ENCODE measurements around the gene CPEB4.
A peak's percentile ranks its signal among the peaks of the same experiment; 100 is the strongest.

The CPEB4 gene

DNA sequence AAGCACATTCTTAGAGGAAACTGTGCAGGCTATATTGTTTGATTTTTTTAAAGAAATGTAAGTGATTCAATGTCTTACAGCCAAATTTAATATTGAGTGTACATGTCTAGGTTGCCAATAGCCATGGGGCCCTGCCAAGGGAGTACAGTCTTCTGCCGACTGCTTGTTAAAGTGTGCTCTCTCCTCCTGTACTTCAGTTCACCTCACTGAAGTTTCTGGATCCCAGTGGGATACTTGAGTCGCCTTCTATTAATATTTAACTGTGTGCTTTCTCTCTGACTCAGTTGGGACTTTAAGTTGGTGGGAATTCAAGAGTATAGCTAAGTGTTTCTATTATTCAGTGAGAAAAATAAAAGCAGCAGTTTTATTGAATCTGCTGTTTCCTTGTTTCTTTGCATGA lies 56.4 kb downstream of the CPEB4 start:
- DNase-seq (ENCODE audit: low spot score) = no peak

GRCh38 chr5:173945160-173945559 lies 57.0 kb downstream of the CPEB4 start:
- DNase-seq (ENCODE audit: low spot score) = no peak

- DNase-seq (ENCODE audit: low spot score) = no peak
Observed at GRCh38 chr5:173946323-173946722, 58.2 kb downstream of the CPEB4 start.

DNA sequence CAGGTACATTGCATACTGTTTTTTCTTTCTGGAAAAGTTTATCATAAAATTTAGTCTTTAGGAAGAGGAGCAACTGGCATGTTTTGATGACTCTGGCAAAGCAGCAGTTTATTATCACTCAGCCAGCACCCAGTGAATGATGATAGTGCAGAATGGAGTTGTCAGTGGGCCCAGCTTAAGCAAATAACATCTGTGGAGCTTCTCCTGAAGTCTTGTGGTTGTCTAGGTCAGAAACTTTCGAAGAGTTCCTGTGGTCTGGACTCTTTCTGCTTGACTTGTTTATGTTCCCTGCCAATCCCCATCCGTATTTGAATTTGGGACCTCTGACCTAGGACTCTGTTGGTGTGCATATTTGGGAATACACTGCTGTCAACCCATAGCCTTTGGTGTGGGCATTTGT lies 62.7 kb downstream of the CPEB4 start:
- DNase-seq (ENCODE audit: low spot score) = no peak

DNA sequence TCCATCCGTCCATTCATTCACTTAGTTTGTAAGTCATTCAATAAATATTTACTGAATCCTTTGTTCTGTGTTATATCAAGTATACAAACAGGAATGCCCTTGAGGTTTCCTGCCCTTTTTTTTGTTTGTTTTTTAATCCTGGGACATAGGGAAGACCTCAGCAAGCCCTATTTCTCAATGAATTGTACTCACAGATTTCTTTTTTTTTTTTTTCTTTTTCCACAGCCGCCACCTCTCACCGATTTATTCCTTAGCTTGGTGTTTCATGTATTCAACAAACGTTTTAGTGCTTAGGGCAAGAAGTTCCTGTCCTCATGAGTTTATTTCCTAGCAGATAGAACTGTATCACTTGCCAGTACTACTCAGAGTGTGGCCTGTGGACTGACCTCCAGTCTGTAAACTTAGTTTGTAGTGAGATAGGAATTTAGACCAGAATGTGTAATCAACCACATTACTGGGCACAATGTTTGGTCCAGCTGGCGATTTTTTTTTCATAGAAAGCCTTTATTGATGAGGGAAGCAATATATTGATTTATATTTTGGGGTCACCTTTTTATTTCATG lies 65.5 kb downstream of the CPEB4 start:
- DNase-seq (ENCODE audit: low spot score) = no peak

- peak; percentile 55 for DNase-seq (ENCODE audit: low spot score)
Observed at GRCh38 chr5:173954671-173955521, 66.7 kb downstream of the CPEB4 start.

- DNase-seq (ENCODE audit: low spot score) = no peak
Observed at GRCh38 chr5:173960986-173961385, 72.8 kb downstream of the CPEB4 start.

DNA sequence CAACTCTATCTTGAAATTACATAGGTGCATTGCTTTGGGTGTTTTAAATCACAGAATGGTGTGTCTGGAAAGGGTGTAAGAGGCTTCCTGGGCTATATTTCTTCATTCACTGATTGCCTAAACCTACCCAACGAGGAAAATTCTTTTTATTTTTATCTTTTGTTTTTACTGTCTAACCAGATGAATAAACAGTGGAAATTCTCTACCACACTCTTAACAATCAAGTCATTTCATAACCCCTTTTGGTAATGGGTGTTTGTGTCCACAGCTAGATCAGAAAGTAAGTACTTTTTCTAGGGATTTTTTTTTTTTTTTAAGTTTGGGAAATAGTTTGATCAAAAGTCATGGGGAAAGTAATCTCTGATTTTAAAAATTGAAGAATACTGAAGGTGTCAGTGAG lies 73.3 kb downstream of the CPEB4 start:
- no peak for DNase-seq (ENCODE audit: low spot score)

GRCh38 chr5:173962436-173962972 lies 74.4 kb downstream of the CPEB4 start:
- no peak for DNase-seq (ENCODE audit: low spot score)

DNA sequence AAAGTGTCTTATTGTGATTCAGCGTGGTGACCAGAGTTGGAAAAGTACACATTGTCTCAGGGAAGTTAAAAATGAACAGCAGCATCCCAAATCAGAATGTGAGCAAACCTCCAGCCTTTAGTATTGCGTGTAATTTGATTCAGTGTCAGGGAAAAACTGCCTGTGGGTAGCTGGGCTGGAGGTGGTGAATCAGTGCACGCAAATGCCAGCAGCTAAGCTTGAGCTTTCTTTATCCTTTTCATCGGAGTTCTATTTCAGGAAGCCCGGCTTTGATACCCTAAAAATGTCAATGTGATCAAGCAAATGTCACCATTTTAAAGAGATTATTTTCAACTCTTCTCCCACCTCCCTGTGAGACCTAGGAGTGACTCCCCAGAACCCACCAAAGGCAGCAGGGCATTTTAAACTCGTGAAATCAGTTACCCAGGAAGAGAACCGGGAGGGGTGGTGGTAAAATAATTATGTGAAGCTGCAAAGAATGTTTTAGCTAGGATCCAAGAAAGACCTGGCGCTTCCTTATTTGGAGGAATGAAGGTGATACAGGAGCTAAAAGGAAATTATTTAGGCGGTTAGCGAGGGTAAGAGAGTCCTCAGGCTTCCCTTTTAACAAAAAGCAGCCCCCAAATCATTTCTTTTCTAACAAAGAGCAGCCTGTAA lies 75.2 kb downstream of the CPEB4 start:
- DNase-seq (ENCODE audit: low spot score) = peak; percentile 33

DNA sequence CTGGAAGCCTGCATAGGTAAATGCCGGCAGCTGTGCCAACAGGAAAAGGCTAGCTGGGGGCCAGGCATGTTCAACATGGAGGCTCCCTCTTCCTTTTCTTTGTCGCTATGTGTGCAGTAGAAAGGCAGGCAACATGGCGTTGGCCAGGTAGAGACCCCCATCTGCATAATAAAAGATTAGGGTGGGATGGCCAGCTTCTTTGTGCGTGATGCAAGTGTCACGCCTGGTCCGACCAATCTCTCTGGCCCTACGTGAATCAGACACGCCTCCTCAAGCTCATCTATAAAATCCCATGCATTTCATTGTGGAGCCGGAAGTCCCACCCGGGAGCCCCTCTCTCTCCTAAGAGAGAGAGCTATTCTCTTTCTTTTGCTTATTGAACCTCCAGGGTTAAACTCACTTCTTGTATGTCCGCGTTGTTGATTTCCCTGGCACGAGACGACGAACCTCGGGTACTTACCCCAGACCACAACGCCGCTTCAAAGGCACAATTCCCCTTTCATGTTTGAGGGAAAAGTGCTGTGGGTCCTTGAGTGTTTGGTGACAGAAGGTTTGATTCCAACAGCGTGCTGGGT lies 75.8 kb downstream of the CPEB4 start:
- DNase-seq (ENCODE audit: low spot score) = peak; percentile 59

GRCh38 chr5:173964506-173964905 lies 76.4 kb downstream of the CPEB4 start:
- DNase-seq (ENCODE audit: low spot score) = no peak

DNA sequence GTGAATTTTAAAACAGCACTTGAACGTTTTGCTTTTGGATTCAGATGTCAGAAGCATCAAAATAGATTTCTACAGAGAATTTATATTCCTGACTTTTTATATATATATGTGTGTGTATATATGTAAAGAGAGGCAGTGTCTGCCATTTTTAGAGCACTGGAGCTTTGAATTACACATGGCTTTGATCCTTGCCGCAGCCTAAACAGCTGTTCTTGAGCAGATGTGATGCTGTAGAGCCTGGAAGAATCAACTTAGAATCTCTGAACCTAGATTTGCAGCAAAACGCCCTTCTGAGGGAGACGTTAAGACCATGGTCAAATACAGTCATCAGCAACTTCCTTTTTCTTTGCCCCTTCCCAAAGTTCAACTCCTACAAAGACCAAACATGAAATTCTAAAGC lies 79.1 kb downstream of the CPEB4 start:
- no peak for DNase-seq (ENCODE audit: low spot score)

GRCh38 chr5:173968154-173968797 lies 80.1 kb downstream of the CPEB4 start:
- DNase-seq (ENCODE audit: low spot score) = no peak

GRCh38 chr5:173969167-173970049 lies 81.3 kb downstream of the CPEB4 start:
- DNase-seq (ENCODE audit: low spot score) = no peak

DNA sequence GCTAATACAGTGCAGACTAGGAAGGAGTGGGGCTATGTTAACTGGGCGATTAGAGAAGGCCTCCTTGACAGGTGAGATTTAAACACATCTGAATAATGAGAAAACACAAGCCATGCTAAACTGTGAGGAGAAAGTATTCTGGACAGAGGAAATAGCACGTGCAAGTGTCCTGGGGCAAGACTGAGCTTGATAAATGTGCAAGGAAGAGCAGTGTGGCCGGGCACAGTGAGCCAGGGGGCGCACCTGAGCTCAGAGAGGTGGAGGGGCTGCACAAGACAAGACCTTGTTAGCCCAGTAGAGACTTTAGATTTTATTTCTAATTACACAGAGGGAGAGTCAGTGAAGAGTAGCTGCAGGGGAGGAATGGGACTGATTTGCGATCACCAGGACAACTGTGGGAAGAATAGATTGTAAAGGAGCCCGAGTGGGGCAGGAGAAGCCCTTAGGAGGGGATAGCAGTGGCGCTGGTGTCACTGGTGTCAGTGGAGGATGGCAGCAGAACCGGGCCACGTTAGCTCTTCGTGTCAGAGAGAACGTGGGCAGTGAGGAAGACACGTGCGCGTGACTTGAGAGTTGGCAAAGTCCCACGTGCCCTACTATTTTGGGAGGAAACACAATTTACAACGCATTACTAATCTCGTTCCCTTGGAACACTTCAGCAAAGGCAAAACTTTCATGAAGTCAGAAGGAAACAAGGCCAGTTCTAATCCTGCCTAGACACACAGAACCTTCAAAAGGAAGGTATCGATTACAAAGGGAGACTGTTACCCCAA lies 82.9 kb downstream of the CPEB4 start:
- DNase-seq (ENCODE audit: low spot score) = no peak

DNA sequence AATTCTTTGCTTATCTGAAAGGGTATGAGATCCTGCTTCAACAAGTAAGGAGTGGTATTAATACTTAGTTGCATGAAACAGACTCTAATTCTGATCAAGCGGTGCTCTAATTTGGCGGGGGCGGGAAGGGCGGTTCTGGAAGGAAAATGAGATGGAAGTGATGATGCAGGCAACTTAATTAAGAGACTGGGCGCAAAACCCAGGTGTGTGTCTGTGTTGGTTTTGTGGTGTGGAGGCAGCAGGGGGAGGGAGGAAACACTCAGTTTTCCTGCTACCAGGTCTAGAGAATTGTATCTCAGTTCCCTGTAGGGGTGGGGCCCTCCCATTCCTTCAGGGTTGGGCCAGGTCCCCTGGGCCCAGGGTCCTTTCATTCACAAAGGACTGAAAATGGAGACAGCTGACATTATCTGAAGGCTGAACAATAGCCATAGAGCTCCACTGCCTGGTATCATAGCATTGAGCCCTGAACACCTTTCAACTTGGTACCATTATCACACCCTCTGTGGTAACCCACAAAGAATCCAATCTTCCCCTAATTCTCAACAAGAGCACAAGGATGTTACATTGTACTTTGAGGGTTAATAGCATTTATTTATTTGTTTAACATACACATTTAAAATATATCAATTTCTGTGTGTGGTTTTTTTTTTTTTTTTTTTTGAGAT lies 83.7 kb downstream of the CPEB4 start:
- DNase-seq (ENCODE audit: low spot score) = no peak

GRCh38 chr5:173972607-173972924 lies 84.4 kb downstream of the CPEB4 start:
- DNase-seq (ENCODE audit: low spot score) = no peak

DNA sequence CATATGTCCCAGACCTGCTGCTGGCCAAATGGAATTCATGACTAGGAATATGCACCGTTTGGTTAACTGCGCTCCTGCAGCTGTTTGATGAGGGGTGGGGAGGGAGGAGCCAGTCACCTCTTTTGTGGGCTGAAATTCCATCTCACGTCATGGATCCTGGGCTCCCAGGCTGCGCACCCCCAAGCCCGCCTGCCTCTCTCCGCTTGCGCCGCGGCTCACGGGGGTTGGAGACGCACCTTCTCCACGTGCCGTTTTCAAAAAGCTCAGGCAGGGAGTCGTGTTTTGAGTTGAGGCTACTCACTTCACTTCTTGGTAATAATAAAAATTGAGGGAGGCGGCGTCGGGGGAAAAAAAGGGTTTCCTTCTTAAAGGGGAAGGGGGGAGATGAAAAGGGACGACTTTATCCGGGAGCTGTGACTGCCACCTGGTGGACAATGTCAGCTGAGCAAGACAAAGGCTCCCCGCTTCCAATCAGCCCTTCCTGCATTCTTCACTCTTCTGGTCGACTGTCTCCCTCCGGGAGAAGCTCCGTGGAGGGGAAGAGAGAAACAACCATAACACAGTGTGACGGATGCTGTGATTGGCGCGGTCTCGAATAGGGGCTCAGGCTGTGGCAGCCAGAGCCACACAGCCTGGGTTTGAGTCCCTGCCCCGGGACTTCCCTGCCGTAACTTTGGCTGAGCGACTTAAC lies 84.9 kb downstream of the CPEB4 start:
- peak; percentile 93 for DNase-seq (ENCODE audit: low spot score)
